ENCODE data around the gene ART3. TPM values are rescaled to one million over a fixed set of nuclear protein-coding genes. Genes with fewer than 3 reads are reported as not detected.
A peak's percentile ranks its signal among the peaks of the same experiment; 100 is the strongest.

ART3 gene
- total RNA-seq, 1 donor from 2014 or later = not detected

- no peak for ATAC-seq (ENCODE audit: low read depth)
- POLR2A ChIA-PET = no interaction called here
- DNase-seq = no peak
Measured at GRCh38 chr4:76087007-76087769, 12.7 kb downstream of the ART3 start.

GRCh38 chr4:76088719-76089118, 14.2 kb downstream of the ART3 start:
- Mint-ChIP-seq H3K9me3 (no peaks in the 10 kb centered on the region), H3K4me3 (no peak overlapping the region), H3K27me3 (no peaks in the 10 kb centered on the region), H3K36me3 (ENCODE audit: low read depth) (no peaks in the 10 kb centered on the region), H3K27ac (no peak overlapping the region), H3K4me1 (peaks cover 8% of the 10 kb centered on the region)
- ChIA-PET POLR2A (no interaction called here), CTCF (no interaction called here)
- no peak for TF ChIP-seq CTCF (IDR thresholded peaks at IDR 0.05)
- intact Hi-C loops (cut with micrococcal nuclease) = no loop called here
- ATAC-seq (ENCODE audit: low read depth) (no peak), DNase-seq (no peak)

More at GRCh38 chr4:76087007-76087769, 12.7 kb downstream of the ART3 start:
- CTCF ChIA-PET = interaction anchor here (0.9 to 1.9 kb wide), 3 partner anchors 9 to 171 kb away, joined by 4 to 5 read pairs (median 4); no protein-coding TSS in a partner anchor
- H3K9me3 Mint-ChIP-seq = no peaks in the 10 kb centered on the region
- no peaks in the 10 kb centered on the region for H3K27me3 Mint-ChIP-seq
- no peaks in the 10 kb centered on the region for H3K36me3 Mint-ChIP-seq (ENCODE audit: low read depth)
- no peak overlapping the region for H3K4me3 Mint-ChIP-seq
- no peak for TF ChIP-seq CTCF (IDR thresholded peaks at IDR 0.05)
- intact Hi-C loops (cut with micrococcal nuclease) = no loop called here
- H3K4me1 Mint-ChIP-seq = peaks cover 8% of the 10 kb centered on the region
- no peak overlapping the region for H3K27ac Mint-ChIP-seq

- ChIA-PET CTCF (interaction anchor here (1.0 kb wide), 1 partner anchor 94 kb away, joined by 3 read pairs; no protein-coding TSS in a partner anchor), POLR2A (no interaction called here)
- H3K4me1 Mint-ChIP-seq = peaks cover 8% of the 10 kb centered on the region
- H3K36me3 Mint-ChIP-seq (ENCODE audit: low read depth) = no peaks in the 10 kb centered on the region
- H3K9me3 Mint-ChIP-seq = no peaks in the 10 kb centered on the region
- intact Hi-C loops (cut with micrococcal nuclease) = no loop called here
- no peak for TF ChIP-seq CTCF (IDR thresholded peaks at IDR 0.05)
- DNase-seq = no peak
- no peaks in the 10 kb centered on the region for H3K27me3 Mint-ChIP-seq
- H3K4me3 Mint-ChIP-seq = no peak overlapping the region
- H3K27ac Mint-ChIP-seq = peak overlapping the region; percentile 46
- peak; percentile 98 for ATAC-seq (ENCODE audit: low read depth)
Measured at GRCh38 chr4:76090241-76090691, 15.8 kb downstream of the ART3 start.

GRCh38 chr4:76091052-76091451, 16.5 kb downstream of the ART3 start:
- intact Hi-C loops (cut with micrococcal nuclease) = no loop called here
- POLR2A ChIA-PET = no interaction called here
- Mint-ChIP-seq H3K4me3 (no peak overlapping the region), H3K4me1 (peaks cover 8% of the 10 kb centered on the region), H3K27ac (no peak overlapping the region), H3K9me3 (no peaks in the 10 kb centered on the region), H3K36me3 (ENCODE audit: low read depth) (no peaks in the 10 kb centered on the region), H3K27me3 (peaks cover 3% of the 10 kb centered on the region)
- CTCF ChIA-PET = no interaction called here
- ATAC-seq (ENCODE audit: low read depth) (no peak), DNase-seq (no peak)
- TF ChIP-seq CTCF (IDR thresholded peaks at IDR 0.05) = no peak

GRCh38 chr4:76095568-76095967, 21.1 kb downstream of the ART3 start:
- Mint-ChIP-seq H3K4me1 (peaks cover 2% of the 10 kb centered on the region), H3K9me3 (no peaks in the 10 kb centered on the region), H3K4me3 (no peak overlapping the region), H3K27ac (no peak overlapping the region), H3K27me3 (peaks cover 3% of the 10 kb centered on the region), H3K36me3 (ENCODE audit: low read depth) (no peaks in the 10 kb centered on the region)
- no peak for TF ChIP-seq CTCF (IDR thresholded peaks at IDR 0.05)
- ChIA-PET CTCF (no interaction called here), POLR2A (no interaction called here)
- intact Hi-C loops (cut with micrococcal nuclease) = no loop called here
- ATAC-seq (ENCODE audit: low read depth) = no peak
- DNase-seq = no peak
